ENCODE data around the gene DNAJC12. TPM values are rescaled to one million over a fixed set of nuclear protein-coding genes. Genes with fewer than 3 reads are reported as not detected.
A peak's percentile ranks its signal among the peaks of the same experiment; 100 is the strongest.

The DNAJC12 gene
- total and polyA plus RNA-seq, 2 donors (not counting 1 experiment from before 2014, with no cell fraction given), result 0.19 TPM; not detected in 1

DNA sequence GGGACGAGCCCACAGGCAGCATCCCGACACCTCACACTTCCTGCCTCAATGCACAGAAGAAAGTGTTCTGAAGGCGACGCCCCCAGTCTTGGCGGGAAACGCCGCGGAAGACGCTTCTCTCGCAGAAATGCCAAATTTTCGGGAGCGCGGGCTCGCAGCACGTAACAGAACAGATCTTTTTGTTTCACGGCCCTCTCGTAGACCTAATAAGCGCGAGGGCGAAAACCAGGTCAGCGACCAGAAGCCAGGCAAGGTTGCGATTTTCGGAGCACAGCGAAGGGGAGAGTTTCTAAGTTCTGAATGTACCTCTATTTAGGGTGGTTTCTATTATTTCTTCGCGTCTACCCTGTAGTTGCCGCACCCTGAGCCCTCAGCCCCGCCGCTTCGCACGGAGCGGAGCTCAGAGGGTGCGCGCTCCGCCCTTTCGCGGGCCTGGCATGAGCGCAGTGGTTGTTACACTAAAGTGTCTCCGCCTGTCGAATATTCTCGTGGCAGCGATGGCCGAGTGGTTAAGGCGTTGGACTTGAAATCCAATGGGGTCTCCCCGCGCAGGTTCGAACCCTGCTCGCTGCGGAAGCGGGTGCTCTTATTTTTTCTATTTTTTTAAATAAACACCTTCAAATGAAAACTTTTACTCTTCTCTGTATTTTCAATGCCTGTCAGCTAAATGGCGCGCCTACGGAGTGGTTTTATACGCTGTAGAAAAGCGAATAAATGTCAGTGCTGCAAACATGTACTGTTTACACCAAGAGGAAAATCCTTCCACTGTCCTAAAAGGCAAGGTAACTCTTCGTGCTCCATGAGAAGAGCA, 73.8 kb downstream of the DNAJC12 start:
- Histone ChIP-seq H3K27me3 (replicated peaks in 1 of 4; ENCODE audit: control extremely low read depth in 1 of 4, control insufficient read depth in 3 of 4, insufficient read depth in 4 of 4, low read length in 3 of 4) (no peaks in the 10 kb centered on the region), H3K79me2 (ENCODE audit: control insufficient read depth, insufficient read depth, low read length) (no peaks in the 10 kb centered on the region), H3K4me1 (ENCODE audit: control insufficient read depth in 2 of 2, insufficient read depth in 2 of 2, low read length in 2 of 2) (peaks cover 9 to 20% of the 10 kb centered on the region in 2 donors), H3K4me2 (replicated peaks; ENCODE audit: low read depth, low read length, poor library complexity, severe bottlenecking) (peak overlapping the region; percentile 83), H3K4me3 (ENCODE audit: control extremely low read depth in 1 of 5, extremely low read depth in 1 of 5, insufficient read depth in 1 of 5, low read depth in 2 of 5, low read length in 4 of 5) (peak overlapping the region; percentile 74 to 93 (median 92)), H2AFZ (ENCODE audit: insufficient read depth, low read depth, low read length, poor library complexity, severe bottlenecking) (peak overlapping the region; percentile 87), H3K27ac (ENCODE audit: low read length in 2 of 2) (peak overlapping the region; percentile 84 to 86), H3K9me3 (ENCODE audit: control extremely low read depth in 1 of 3, control insufficient read depth in 2 of 3, insufficient read depth in 1 of 3, low read length in 2 of 3) (peaks cover 0 to 5% (median 1%) of the 10 kb centered on the region in 3 donors), H3K9ac (ENCODE audit: low read length) (peak overlapping the region; percentile 85), H3K36me3 (replicated peaks in 1 of 2; ENCODE audit: control extremely low read depth in 1 of 2, control insufficient read depth in 1 of 2, extremely low read depth in 1 of 2, insufficient read depth in 2 of 2, low read length in 1 of 2) (no peaks in the 10 kb centered on the region), H4K20me1 (ENCODE audit: control insufficient read depth, insufficient read depth, low read length, poor library complexity, severe bottlenecking) (no peaks in the 10 kb centered on the region)
- Mint-ChIP-seq H3K27ac (peak overlapping the region; percentile 100), H3K4me3 (peak overlapping the region; percentile 91), H3K4me1 (peaks cover 28% of the 10 kb centered on the region), H3K9me3 (ENCODE audit: insufficient read depth) (no peaks in the 10 kb centered on the region), H3K27me3 (no peaks in the 10 kb centered on the region)
- DNase-seq (peak; percentile 99), ATAC-seq (ENCODE audit: low read depth) (peak; percentile 77)
- ChIA-PET CTCF (interaction anchor here (1.1 to 16.1 kb wide), 3 partner anchors 13 to 68 kb away, joined by 3 to 171 read pairs (median 14); partner anchors contain the start of gene CTNNA3), POLR2A (interaction anchor here (0.6 to 2.1 kb wide), 7 partner anchors 9 to 1583 kb away, joined by 3 to 17 read pairs (median 4); partner anchors contain the start of gene HNRNPH3)
- WGBS (ENCODE audit: insufficient coverage), result under 1% methylated on average over 53 of the region's 56 CpGs
- no peak for TF ChIP-seq EZH2 (IDR thresholded peaks at IDR 0.05; ENCODE audit: borderline replicate concordance, insufficient read depth, low read depth, low read length, poor library complexity, severe bottlenecking)
- TF ChIP-seq, protein P1, sequence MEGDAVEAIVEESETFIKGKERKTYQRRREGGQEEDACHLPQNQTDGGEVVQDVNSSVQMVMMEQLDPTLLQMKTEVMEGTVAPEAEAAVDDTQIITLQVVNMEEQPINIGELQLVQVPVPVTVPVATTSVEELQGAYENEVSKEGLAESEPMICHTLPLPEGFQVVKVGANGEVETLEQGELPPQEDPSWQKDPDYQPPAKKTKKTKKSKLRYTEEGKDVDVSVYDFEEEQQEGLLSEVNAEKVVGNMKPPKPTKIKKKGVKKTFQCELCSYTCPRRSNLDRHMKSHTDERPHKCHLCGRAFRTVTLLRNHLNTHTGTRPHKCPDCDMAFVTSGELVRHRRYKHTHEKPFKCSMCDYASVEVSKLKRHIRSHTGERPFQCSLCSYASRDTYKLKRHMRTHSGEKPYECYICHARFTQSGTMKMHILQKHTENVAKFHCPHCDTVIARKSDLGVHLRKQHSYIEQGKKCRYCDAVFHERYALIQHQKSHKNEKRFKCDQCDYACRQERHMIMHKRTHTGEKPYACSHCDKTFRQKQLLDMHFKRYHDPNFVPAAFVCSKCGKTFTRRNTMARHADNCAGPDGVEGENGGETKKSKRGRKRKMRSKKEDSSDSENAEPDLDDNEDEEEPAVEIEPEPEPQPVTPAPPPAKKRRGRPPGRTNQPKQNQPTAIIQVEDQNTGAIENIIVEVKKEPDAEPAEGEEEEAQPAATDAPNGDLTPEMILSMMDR (IDR thresholded peaks at IDR 0.05), result no peak
- intact Hi-C loops (cut with micrococcal nuclease), result loop anchor here (1.0 to 2.0 kb wide), 4 partner anchors 9 to 311 kb away; partner anchors contain the start of genes HERC4 and SIRT1
